Dendritic cell treated with granulocyte-macrophage colony-stimulating factor and Interleukin-4, amounts not matched to agents 40 ng/mL and 50 ng/mL, for 4 days (primary cell): ENCODE data around the gene TPRG1.

Source experiments
- H3K27ac Mint-ChIP-seq: one replicate; pipeline ENCODE4 v1.8.0; 2022; ENCODE audit warnings: mild to moderate bottlenecking, mixed read lengths
- H3K27me3 Mint-ChIP-seq: one replicate; pipeline ENCODE4 v1.8.0; 2022; ENCODE audit warnings: mild to moderate bottlenecking, mixed read lengths
- H3K36me3 Mint-ChIP-seq: one replicate; pipeline ENCODE4 v1.8.0; 2022; ENCODE audit warnings: low read depth, mixed read lengths
- H3K4me1 Mint-ChIP-seq: one replicate; pipeline ENCODE4 v1.8.0; 2022; ENCODE audit warnings: low read depth, mixed read lengths
- H3K4me3 Mint-ChIP-seq: one replicate; pipeline ENCODE4 v1.8.0; 2022; ENCODE audit warnings: mild to moderate bottlenecking, moderate library complexity, mixed read lengths
- H3K9me3 Mint-ChIP-seq: one replicate; pipeline ENCODE4 v1.8.0; 2022; ENCODE audit warnings: mixed read lengths
- intact Hi-C: fragments of 100-400 bp; cut with micrococcal nuclease; formaldehyde crosslinking; loops from one replicate; pipeline ENCODE4 v1.15.0; 2022

Gene TPRG1

DNA sequence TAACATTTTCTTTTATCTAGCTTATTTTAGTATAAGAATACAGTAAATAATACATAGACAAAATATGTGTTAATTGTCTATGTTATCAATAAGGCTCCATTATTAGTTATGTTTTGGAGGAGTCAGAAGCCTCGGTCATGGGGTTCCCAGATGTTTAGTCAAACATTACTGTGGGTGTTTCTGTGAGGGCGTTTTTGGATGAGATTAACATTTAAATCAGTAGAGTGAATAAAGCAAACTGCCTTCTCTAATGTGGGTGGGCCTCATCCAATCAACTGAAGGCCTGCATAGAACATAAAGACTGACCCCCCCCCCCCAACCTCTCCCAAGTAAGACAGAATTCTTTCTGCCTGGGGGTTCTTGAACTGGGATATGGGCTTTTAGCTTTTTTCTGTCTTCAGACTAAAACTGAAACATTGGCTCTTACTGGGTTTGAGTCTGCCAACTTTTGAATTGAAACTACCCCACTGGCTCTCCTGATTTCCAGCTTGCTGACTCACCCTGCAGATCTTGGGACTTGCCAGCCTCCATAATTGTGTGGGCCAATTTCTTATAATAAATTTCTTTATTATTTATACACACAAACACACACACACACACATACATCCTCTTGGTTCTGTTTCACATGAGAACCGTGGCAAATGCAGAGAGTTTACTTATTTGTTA, 192.0 kb downstream of the TPRG1 start:
- intact Hi-C loops = no loop called here

GRCh38 chr3:189365609-189366564, 194.1 kb downstream of the TPRG1 start:
- Mint-ChIP-seq H3K27ac (no peak overlapping the region), H3K27me3 (no peaks in the 10 kb centered on the region), H3K4me3 (no peak overlapping the region), H3K36me3 (no peaks in the 10 kb centered on the region), H3K9me3 (peaks cover 14% of the 10 kb centered on the region), H3K4me1 (no peaks in the 10 kb centered on the region)
- intact Hi-C loops = no loop called here

More for the DNA sequence above, 192.0 kb downstream of the TPRG1 start:
- Mint-ChIP-seq H3K27me3 (no peaks in the 10 kb centered on the region), H3K9me3 (no peaks in the 10 kb centered on the region), H3K36me3 (no peaks in the 10 kb centered on the region), H3K27ac (no peak overlapping the region), H3K4me3 (no peak overlapping the region), H3K4me1 (no peaks in the 10 kb centered on the region)

- H3K27me3 Mint-ChIP-seq = no peaks in the 10 kb centered on the region
- no peak overlapping the region for H3K27ac Mint-ChIP-seq
- H3K4me1 Mint-ChIP-seq = no peaks in the 10 kb centered on the region
- no peaks in the 10 kb centered on the region for H3K36me3 Mint-ChIP-seq
- peaks cover 21% of the 10 kb centered on the region for H3K9me3 Mint-ChIP-seq
- no peak overlapping the region for H3K4me3 Mint-ChIP-seq
- intact Hi-C loops = no loop called here
Measured at GRCh38 chr3:189368384-189368783, 196.6 kb downstream of the TPRG1 start.

DNA sequence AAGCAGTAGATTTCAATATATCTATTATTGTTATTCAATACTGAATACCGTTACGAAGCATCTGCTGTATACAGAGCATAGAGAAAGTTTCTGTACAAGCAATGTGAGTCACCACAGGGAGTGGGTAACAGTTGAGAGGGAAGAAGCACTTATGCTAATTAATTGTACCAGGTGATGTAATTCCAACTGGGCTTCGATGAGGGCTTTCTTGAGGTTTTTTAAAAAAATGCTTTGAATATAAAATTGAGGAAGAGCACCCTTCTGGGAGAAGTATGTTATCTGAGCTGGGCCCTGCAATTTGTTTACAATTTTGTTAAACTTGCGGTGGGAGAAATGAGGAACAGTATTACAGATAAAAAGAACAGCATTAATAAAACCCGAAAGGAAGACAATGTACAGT, 197.9 kb downstream of the TPRG1 start:
- no peak overlapping the region for H3K4me3 Mint-ChIP-seq

GRCh38 chr3:189372243-189372642, 200.5 kb downstream of the TPRG1 start:
- H3K4me3 Mint-ChIP-seq = no peak overlapping the region
- no peaks in the 10 kb centered on the region for H3K4me1 Mint-ChIP-seq
- no peak overlapping the region for H3K27ac Mint-ChIP-seq
- no peaks in the 10 kb centered on the region for H3K27me3 Mint-ChIP-seq
- intact Hi-C loops = no loop called here
- no peaks in the 10 kb centered on the region for H3K36me3 Mint-ChIP-seq
- peaks cover 25% of the 10 kb centered on the region for H3K9me3 Mint-ChIP-seq

More for the DNA sequence above, 197.9 kb downstream of the TPRG1 start:
- H3K4me1 Mint-ChIP-seq = no peaks in the 10 kb centered on the region
- no peaks in the 10 kb centered on the region for H3K27me3 Mint-ChIP-seq
- H3K9me3 Mint-ChIP-seq = peaks cover 21% of the 10 kb centered on the region
- no peaks in the 10 kb centered on the region for H3K36me3 Mint-ChIP-seq
- intact Hi-C loops = no loop called here
- no peak overlapping the region for H3K27ac Mint-ChIP-seq
